HG03439 (cell line): ENCODE measurements around the gene RPL27.
"Not testable (repeated sequence)": the region's sequence is repeated elsewhere in the genome, so short reads cannot be mapped to it uniquely, and the experiment has no call there.

ENCODE experiments used
- ATAC-seq: cut with Tn5 transposase; IDR thresholded peaks from one replicate; pipeline ENCODE4 v1.9.1; 2021; ENCODE audit warnings: mild to moderate bottlenecking, moderate library complexity; ENCODE audit not compliant: unreplicated experiment

The RPL27 gene

GRCh38 chr17:42992872-42993271 is 5.3 kb upstream of the RPL27 start:
- ATAC-seq = no peak

DNA sequence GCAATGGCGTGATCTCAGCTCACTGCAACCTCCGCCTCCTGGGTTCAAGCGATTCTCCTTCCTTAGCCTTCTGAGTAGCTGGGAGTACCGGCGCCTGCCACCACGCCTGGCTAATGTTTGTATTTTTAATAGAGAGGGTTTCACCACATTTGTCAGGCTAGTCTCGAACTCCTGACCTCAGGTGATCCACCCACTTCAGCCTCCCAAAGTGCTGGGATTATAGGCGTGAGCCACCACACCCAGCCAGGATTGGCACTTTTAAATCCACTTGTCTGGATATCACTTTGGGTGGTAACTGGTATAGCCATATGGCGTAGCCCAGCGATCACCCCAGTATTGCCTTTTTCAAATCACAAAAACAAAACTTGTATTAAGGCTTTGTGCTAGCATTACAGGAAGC is 4.3 kb upstream of the RPL27 start:
- not testable (repeated sequence) for ATAC-seq

- ATAC-seq = no peak
Observed at GRCh38 chr17:42997390-42997983, 732 bp upstream of the RPL27 start.

GRCh38 chr17:42999003-42999525 is 845 bp downstream of the RPL27 start:
- no peak for ATAC-seq

- ATAC-seq = not testable (repeated sequence)
Observed at GRCh38 chr17:43000894-43001293, 2.7 kb downstream of the RPL27 start.

GRCh38 chr17:43003542-43004172 is 5.4 kb downstream of the RPL27 start:
- no peak for ATAC-seq

GRCh38 chr17:43006639-43007551 is 8.7 kb downstream of the RPL27 start, which contains the start of gene IFI35:
Gene IFI35, plus strand, starts transcription at chr17:43006784. Its CDS starts 164 bp downstream, at chr17:43006948.
- ATAC-seq = peak; percentile 80

DNA sequence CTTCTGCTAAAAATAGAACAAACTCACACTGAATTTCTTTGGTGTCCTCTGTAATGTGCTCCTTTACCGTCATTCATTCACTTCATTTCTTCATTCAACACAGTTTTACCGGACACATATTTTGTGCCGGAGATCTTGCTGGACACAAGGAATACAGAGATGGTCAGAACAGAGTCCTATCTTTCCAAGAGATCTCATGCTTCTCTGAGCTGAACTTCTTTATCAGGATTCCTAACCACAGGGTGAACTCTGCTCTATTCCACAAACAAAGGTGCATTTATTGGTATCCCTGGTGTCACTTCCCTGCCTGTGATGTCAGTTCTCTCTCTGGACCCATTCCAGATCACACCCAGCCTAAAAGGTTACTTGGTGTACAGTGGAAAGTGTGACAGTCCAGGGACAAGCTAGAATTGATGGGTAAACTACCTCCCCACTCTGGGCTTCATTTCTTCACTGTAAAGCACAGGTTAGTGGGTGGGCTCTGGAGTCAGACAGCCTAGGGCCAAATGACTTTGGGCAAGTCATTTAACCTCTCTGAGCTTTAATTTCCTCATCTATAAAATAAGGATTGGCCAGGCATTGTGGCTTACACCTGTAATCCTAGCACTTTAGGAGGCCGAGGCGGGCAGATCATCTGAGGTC is 12.6 kb downstream of the RPL27 start:
- no peak for ATAC-seq

- no peak for ATAC-seq
Observed at GRCh38 chr17:43011728-43012472, 13.7 kb downstream of the RPL27 start.

- ATAC-seq = no peak
Observed at GRCh38 chr17:43013296-43013695, 15.1 kb downstream of the RPL27 start.

DNA sequence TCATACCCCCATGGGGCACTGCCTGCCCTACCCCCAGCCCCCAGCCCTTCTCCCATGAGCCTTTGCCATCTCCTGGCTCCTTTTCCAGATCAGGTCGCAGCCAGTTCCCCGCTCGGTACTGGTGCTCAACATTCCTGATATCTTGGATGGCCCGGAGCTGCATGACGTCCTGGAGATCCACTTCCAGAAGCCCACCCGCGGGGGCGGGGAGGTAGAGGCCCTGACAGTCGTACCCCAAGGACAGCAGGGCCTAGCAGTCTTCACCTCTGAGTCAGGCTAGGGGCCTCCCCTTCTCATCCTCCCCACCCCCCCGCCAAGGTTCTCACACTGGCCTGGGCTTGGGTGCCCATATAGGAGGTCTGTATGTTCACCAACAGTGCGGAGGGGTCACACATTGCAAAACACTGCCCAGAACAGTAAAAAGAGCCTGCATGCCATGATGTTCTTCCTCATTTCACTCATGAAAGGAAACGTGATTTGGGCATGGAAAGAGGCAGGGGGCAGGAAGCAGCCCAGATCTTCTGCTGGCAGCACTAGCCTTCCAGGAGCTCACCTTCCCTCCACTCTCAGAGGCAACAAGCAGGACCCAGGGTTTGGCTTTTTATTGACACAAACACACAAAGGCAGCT is 15.9 kb downstream of the RPL27 start:
- ATAC-seq = no peak

DNA sequence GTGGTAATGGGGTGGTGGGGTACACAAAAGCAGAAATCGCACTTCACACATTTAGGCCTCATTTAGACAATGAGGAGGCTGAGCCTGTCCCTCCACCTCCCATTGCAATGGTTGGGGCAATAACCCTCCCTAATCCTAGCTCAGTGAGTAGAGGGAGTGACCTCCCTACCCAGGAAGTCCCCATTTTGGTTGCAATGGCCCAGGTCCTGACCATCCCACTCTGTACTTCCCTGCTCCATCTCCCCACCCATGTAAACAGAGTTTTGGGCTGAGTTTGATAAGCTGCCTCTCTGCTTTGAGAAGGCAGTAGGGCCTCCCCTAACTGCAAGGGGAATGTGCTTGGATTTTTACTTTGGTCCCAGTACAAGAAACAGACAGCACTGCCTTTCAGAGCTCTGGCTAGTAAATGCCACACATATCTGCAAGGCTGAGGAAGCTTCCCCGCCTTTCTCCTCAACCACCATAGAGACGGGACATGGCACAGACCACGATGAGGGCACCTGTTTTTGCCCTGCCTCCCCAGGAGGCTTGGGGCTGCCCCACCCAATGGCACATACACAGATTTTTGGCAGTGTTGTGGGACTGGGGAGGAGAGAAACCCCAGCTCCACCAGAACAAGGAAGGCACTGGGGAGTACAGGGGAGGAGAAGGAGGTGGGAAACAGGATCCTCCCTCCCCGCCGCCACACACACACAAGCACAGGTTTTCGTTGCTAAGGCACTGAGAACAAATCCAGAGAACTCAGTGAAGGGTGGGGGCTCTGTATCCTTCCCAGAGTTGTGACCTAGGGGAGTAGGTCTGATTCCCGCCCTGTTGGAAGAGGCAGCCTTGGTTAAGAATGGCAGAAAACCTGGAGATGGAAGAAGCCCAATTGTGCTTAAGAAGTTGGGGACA is 16.7 kb downstream of the RPL27 start:
- ATAC-seq = no peak

- ATAC-seq = no peak
Observed at GRCh38 chr17:43015579-43015978, 17.4 kb downstream of the RPL27 start.

- no peak for ATAC-seq
Observed at GRCh38 chr17:43016216-43016615, 18.0 kb downstream of the RPL27 start.

DNA sequence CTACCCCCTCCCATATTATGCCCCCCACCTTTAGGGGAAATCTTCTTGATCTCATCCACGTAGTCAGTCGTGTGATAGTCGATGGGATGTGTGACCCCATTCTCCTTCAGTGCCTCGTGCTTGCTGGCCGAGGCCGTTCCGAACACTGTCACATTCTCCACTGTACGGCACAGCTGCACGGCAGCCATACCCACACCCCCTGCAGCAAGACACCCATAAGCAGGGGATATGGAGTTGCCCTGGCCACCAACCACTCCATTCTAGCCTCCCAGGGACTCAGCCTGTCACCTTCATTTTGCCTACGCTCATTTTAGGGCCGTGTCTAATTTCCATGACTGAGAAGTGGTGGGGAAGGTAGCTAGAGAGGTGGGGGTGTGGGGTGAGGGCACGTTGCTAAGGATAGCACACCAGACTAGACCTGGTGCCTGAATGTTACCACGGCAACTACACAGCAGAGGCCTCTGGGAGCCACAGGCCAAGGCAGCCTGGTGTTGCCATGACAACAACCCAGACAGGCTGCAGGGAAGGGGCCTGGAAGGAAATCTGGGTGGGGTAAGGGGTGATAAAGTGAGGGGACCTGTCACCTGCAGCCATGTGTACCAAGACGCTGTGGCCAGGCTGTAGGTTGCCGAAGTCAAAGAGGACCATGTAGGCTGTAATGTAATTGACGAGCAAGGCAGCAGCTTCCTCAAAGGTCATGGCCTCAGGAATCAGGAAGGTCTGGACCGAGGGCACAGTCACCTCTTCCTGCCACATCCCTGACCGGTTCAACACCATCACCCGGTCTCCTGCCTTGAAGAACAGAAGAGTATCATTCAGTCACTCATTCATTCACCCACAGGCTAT is 20.0 kb downstream of the RPL27 start:
- ATAC-seq = no peak

- no peak for ATAC-seq
Observed at GRCh38 chr17:43018932-43019331, 20.7 kb downstream of the RPL27 start.

GRCh38 chr17:43019418-43019817 is 21.2 kb downstream of the RPL27 start:
- no peak for ATAC-seq

DNA sequence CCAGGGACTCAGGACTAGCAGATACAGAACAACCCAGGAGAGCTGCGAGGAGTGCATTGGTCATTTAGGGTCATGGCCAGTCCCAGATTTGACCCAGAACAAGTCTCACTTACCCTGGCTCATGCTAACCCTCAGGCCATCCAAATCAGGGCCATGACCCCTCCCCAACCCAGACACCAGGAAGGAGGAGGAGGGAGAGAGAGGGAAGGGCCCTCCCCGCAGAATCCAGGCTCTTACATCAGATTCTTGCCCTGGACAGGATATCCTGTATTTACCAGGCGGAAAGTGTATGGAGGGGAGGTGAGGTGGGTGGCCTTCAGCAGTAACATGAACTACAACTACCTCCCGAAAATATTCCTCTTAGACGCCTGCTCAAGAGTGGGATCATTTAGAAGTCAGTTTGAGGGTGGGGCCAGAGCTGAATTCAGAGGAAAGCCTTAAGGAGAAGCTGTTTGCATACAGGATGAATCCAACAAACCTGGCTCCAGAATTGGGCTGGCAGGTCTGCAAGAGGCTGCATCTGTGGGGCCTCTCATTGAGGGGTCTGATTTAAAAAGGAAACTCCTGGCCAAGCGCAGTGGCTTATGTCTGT is 21.9 kb downstream of the RPL27 start:
- no peak for ATAC-seq
